IPS-NIHi7 (cell line): ENCODE data around the gene DUSP1.

ENCODE experiments used
- DNase-seq: peaks from one replicate; pipeline ENCODE4 v3.0.0; 2012; ENCODE audit warnings: mixed read lengths; ENCODE audit errors: extremely low spot score

Gene DUSP1

GRCh38 chr5:172724242-172725183 is 46.5 kb downstream of the DUSP1 start:
- no peak for DNase-seq

- DNase-seq: no peak
Observed at GRCh38 chr5:172723508-172723907, 47.5 kb downstream of the DUSP1 start.

- DNase-seq: no peak
Observed at GRCh38 chr5:172722327-172722815, 48.6 kb downstream of the DUSP1 start.

- no peak for DNase-seq
Observed at GRCh38 chr5:172721455-172722326, 49.3 kb downstream of the DUSP1 start.

GRCh38 chr5:172720655-172721054 is 50.3 kb downstream of the DUSP1 start:
- DNase-seq: no peak

GRCh38 chr5:172719211-172719610 is 51.8 kb downstream of the DUSP1 start:
- no peak for DNase-seq

- no peak for DNase-seq
Observed at GRCh38 chr5:172718527-172719114, 52.4 kb downstream of the DUSP1 start.
